SKM-1 (cell line): Measurements from ENCODE around the gene ENTPD2.
A peak's percentile ranks its signal among the peaks of the same experiment; 100 is the strongest.
"Not testable (repeated sequence)": the region's sequence is repeated elsewhere in the genome, so short reads cannot be mapped to it uniquely, and the experiment has no call there.

Source experiments
- DNase-seq: peaks from one replicate; lab custom pipeline; 2025; ENCODE audit not compliant: unreplicated experiment; lab: John Stamatoyannopoulos, UW

ENTPD2 gene

DNA sequence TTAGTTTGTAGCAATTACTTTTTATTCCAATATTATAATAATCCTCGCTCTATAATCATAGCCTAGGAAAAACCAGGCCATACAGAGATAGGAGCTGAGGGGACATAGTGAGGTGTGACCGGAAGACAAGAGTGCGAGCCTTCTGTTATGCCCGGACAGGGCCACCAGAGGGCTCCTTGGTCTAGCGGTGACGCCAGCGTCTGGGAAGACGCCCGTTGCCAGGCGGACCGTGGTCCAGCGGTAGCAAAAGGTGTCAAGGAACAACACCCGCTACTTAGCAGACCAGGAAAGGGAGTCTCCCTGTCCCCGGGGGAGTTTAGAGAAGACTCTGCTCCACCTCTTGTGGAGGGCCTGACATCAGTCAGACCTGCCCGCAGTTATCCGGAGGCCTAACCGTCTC is 49.6 kb downstream of the ENTPD2 start:
- DNase-seq: not testable (repeated sequence)

DNA sequence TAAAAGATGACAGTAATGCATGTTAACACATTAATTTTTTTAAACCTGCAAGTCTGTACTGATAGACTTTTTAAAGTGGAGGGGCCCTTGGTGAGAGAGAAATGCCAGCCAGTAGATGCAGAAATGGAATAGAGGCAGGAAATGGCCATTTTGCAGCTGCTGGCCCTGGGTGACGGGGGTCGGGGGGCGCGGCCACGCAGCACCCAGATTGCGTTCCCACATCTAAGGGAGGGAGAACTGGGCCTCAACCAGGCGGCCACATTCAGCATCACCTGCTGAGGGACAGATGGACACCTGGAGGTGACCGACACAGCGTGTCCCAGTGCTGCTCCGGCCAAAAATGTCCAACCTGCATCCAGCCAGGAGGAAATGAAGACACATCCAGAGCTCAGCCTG is 51.2 kb downstream of the ENTPD2 start:
- no peak for DNase-seq

DNA sequence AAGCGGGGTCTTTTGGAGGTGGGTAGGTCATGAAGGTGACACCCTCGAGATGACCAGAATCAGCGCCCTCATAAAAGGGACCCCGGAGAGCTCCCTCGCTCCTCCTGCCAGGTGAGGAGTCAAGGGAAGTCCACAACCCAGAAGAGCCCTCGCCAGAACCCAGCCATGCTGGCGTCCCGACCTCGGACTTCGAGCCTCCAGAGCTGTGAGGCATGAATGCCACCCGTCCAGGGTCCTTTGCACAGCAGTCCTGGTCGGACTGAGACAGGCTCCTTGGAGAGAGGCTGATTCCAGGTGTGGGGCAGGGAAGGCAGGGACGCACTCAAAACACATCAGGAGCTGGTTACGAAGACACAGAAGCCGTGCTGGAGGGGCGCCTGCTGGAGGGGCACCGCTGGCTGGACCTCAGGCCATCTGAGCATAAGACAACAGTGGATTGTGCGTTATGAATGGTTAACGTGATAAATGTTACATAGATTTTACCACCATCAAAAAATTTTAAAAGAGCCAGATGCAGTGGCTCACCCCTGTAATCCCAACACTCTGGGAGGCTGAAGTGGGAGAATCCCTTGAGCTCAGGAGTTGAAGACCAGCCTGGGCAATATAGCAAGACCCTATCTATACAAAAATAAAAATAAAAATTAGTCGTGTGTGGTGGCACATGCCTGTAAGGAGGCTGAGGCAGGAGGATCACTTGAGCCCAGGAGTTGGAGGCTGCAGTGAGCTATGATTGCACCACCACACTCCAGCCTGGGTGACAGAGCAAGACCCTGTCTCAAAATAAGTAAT is 51.8 kb downstream of the ENTPD2 start:
- no peak for DNase-seq

DNA sequence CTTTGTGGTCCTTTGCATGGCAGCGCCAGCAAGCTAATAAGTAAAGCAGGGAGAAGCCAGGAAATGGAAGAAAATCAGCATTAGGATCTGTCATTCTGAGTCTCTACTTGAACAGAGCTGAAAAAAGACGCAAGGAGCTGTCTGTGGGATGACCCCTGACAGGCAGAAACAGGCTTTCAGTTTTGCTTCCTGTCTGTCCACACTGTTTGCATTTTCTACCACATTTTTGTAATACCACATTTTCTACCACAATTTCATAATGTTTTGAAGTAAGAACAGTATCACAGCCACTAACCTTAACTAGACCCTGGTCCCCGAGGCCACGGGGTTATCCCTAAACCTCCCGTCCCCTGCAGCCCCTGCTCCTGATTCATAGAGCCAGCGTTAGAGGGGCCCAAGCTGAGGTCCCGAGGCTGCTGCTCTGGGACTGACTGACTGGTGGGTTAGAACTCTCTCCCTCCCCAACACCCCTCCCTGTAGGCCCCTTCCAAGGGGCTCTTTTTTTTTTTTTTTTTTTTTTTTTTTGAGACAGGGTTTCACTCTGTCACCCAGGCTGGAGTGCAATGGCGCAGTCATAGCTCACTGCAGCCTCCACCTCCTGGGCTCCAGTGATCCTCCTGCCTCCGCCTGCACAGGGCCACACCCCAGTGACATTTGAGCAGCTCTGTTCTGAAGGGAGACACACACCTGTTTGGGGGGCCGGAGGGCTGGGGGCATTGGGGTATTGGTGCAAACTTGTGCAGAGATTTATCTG is 53.5 kb downstream of the ENTPD2 start:
- peak; percentile 85 for DNase-seq
